LNCAP (cell line): ENCODE measurements around the gene KCNN3.

Experiments used
- TF ChIP-seq, protein P1 (sequence below): fragments of 450-650 bp; IDR thresholded peaks from 2 replicates; pipeline ENCODE4 v1.5.1; 2017; ENCODE audit warnings: mild to moderate bottlenecking

KCNN3 gene

DNA sequence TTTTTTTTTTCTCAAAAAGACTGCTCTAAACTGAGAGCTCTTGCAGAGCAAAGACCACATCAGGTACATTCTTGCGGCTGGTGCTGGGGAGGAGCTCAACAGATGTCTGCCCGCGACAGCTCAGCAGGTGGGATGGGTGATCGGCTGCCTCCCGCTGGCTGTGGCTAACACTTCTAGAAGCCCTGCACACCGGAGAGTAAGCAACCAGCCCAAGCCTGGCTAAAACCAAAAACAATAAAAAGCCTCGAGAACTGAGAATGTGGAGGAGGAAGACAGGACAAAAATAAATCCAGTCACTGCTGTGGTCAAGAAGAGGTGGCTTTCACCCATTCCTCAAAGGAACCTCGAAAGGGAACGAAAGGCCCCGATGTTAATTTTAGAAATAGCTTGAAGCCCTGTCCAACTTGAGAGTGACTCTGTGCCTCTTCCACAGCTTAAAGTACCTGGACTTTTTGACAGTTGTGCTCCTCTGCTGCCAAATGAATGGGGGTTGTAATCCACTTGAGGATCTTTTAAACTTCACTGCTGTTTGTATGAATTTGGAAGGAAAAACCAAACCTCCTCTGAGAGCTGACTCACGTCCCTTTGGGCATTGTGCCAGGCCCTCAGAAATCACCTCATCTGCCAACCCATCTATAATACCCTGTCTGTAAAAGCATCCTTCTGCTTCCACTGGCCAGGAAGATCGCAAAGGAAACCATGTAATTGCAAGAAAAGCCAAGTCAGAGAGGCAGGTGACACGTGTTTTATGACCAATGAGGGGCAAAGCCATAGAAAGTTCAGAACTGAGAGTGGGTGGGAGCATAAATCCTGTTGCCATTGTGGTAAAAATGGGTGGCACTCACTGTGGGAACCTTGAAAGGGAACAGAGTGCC, 78.6 kb downstream of the KCNN3 start:
- TF ChIP-seq, protein P1, sequence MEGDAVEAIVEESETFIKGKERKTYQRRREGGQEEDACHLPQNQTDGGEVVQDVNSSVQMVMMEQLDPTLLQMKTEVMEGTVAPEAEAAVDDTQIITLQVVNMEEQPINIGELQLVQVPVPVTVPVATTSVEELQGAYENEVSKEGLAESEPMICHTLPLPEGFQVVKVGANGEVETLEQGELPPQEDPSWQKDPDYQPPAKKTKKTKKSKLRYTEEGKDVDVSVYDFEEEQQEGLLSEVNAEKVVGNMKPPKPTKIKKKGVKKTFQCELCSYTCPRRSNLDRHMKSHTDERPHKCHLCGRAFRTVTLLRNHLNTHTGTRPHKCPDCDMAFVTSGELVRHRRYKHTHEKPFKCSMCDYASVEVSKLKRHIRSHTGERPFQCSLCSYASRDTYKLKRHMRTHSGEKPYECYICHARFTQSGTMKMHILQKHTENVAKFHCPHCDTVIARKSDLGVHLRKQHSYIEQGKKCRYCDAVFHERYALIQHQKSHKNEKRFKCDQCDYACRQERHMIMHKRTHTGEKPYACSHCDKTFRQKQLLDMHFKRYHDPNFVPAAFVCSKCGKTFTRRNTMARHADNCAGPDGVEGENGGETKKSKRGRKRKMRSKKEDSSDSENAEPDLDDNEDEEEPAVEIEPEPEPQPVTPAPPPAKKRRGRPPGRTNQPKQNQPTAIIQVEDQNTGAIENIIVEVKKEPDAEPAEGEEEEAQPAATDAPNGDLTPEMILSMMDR, result no peak

DNA sequence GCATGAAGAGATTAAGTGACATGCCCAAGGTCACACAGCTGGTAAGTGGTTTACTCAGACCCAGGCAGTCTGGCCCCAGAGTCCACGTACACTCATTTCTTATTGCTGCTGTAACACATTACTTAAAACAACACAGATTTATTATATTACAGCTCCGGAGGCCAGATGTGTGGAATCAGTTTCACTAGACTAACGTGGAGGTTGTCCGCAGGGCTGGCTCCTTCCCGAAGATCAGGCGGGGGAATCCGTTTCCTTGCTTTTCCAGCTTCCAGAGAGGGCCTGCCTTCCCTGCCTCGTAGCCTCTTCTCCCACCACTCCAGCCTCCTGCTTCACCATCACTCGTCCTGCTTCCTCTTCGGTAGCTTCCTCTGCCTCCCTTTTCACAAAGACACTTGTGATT, 81.2 kb downstream of the KCNN3 start:
- TF ChIP-seq, protein P1, result no peak

DNA sequence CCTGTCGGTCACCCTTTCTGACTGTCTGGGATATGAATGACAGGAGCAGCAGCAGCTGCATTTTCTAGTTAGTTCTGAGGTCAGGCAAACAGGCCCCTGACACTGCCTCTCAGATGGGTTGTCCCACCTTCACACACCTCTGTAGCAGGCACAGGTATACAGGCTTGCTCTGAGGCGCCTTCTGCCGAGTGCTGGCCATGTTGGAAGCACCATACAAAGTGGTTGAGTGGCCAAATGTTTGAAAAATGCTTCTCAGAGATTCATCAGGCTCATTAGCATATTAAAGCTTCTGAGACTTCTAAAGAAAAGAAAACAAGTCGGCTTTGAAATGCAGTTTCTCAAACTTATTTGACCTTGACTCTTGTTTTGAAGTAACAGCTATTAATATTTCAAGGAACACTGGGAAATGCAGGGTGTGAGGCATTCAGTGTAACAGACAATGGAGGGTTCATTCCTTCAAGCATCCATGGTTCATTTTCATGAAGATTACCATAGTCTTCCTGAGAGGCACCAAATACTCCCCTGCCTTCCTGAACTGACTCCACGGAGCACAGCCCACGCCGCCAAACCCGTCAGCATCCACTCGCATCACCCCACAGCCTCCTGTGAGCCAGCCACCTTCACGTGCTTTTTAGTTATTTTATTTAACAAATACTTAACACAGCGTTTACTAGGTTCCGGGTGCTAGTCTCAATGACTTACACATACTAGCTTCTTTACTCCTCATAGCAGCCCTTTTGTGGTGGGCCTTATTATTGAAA, 81.8 kb downstream of the KCNN3 start:
- TF ChIP-seq, protein P1, result no peak

GRCh38 chr1:154786804-154787570, 83.1 kb downstream of the KCNN3 start:
- TF ChIP-seq, protein P1, result no peak

GRCh38 chr1:154784924-154785531, 85.1 kb downstream of the KCNN3 start:
- TF ChIP-seq, protein P1, result no peak

DNA sequence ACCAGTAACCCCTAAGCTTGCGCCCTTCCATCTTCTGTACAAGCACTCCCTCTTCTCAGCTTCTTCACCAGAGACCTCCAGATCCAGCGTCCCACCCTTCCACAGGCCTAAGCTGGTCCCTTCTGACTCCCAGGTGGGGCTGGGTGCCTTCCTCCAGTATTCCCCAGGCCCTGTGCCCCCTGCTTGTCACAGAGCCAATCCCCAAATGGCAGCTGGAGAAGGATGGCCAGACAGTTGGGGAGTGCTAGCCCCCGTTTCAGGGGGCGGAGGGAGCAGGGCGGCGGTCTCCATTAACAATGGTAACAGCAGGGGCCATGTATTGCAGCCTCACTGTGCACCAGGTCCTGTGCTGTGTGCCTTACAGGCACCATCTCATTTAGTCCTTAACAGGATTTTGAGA, 85.7 kb downstream of the KCNN3 start:
- TF ChIP-seq, protein P1, result no peak

- TF ChIP-seq, protein P1, result no peak
Observed at GRCh38 chr1:154783976-154784375, 86.1 kb downstream of the KCNN3 start.
